Epithelial cell of proximal tubule (primary cell): ENCODE results near the gene DNAH11. TPM values are rescaled to one million over a fixed set of nuclear protein-coding genes. Genes with fewer than 3 reads are reported as not detected.
"Not testable (repeated sequence)": the region's sequence is repeated elsewhere in the genome, so short reads cannot be mapped to it uniquely, and the experiment has no call there.

ENCODE experiments used
- DNase-seq: peaks from one replicate; pipeline ENCODE4 v3.0.0-alpha.2; 2011; ENCODE audit warnings: low read depth
- H3K4me3 ChIP-seq: 2 replicates; pipeline ENCODE4 v1.5.1; 2011; ENCODE audit warnings: low read depth, mild to moderate bottlenecking, low read length
- CTCF ChIP-seq: conservative IDR thresholded peaks from 2 replicates; pipeline ENCODE4 v1.5.1; 2012; ENCODE audit warnings: low read depth, mild to moderate bottlenecking, low read length
- total RNA-seq: library from RNA; depleted of rRNA; stranded (reverse); fragments of >200 nt; gene quantifications from 2 replicates; pipeline ENCODE4 v1.2.3, GENCODE V29; 2015

DNAH11 gene
- total RNA-seq, 1 donor from 2014 or later = 2.8 TPM

DNA sequence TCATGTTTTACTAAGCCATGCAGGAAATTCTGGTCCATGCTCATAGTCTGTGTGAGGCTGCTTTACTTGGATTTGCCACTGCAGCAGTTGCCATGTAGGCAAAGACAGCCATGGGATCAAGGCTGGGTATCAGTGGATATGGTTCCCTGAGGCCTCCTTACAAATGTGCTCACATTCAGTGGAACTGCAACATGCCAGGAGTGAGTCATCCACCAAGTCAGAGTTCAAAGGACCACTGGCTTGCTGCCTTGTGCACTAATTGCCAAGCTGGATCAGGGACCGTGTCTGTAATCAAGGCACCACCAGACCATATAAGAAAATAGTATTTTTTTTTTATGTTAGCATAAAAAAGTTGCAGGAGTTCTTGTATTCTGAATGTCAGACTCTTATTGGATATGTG, 301.9 kb downstream of the DNAH11 start:
- no peak overlapping the region for H3K4me3 ChIP-seq
- no peak for TF ChIP-seq CTCF
- DNase-seq = no peak

DNA sequence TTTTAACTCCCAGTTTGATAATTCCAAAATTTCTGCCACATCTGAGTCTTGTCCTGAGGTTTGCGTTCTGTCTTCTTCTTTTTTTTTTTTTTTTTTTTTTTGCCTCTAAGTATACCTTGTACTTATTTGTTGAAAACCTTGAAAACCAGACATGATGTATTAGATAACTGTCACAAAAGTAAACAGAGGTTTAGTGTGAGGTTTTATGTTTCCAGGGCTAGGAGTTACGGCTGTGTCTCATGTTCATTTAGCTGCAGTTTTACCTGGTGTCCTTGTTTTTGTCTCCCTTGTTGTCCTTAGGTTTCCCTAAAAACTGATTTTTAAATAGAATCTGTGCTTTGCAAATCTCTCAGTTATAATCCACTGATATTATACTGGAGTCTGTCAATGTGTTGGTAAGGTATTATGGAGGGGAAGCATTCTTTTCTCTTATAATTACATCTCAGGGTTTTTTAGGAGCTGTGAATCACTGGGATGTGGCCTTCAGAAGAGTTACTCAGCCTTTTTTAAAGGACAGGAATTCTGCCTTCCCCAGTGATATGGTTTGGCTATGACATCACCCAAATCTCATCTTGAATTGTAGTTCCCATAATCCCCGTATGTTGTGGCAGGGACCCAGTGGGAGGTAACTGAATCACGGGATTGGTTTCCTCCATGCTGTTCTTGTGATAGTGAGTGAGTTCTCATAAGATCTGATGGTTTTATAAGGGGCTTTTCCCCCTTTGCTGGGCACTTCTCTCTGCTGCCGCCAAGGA, 307.9 kb downstream of the DNAH11 start:
- DNase-seq = no peak
- no peak for TF ChIP-seq CTCF
- no peak overlapping the region for H3K4me3 ChIP-seq

DNA sequence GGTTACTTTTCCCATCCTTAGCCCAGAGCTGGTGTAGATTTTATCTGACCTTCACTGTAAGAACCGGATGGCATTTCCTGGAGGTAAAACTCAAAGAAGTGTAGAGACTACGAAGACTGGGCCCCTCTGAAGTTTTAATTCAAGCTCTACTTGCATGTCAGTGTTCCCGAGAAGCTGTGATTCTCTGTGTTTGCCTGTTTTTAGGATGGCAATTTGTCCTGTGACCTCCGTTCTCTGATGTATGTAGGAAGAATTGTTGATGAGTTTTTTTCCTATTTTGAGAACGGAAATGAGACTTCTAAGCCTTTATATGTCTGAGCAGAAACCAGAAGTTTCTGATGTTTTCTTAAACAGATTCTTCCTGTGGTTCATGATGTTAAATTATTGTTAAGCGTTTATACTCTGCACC, 308.7 kb downstream of the DNAH11 start:
- TF ChIP-seq CTCF = no peak
- no peak for DNase-seq
- H3K4me3 ChIP-seq = no peak overlapping the region

DNA sequence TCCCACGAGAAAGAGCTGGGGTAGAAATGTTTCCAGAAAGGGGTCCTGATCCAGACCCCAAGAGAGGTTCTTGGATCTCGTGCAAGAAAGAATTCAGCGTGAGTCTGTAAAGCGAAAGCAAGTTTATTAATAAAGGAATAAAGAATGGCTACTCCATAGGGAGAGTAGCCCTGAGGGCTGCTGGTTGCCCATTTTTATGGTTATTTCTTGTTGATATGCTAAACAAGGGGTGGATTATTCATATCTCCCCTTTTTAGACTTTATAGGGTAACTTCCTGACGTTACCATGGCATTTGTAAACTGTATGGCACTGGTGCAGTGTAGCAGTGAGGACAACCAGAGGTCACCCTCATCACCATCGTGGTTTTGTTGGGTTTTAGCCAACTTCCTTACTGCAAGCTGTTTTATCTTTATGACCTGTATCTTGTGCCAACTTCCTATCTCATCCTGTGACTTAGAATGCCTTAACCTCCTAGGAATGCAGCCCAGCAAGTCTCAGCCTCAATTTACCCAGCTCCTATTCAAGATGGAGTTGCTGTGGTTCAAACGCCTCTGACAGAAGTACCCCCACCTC, 322.9 kb downstream of the DNAH11 start:
- not testable (repeated sequence) for H3K4me3 ChIP-seq

DNA sequence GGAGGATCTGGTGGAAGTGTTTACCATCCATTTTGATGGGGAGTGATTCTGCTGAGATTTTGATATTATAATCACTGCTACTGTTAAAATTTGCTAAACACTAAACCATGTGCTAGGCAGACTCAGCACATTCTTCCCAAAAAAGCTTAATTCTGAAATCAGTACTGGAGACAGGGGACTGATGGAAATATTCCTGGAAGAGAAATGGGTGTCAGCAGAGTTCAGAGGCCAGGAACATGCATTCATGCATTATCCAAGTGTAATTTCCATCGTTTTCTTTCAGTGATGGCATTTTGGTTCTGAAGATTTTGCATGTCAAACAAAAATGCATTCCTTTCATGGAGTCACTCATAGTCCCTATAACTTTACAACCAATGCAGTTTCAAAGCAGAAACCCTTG, 323.9 kb downstream of the DNAH11 start:
- no peak overlapping the region for H3K4me3 ChIP-seq
- TF ChIP-seq CTCF = no peak
- DNase-seq = no peak

More for the DNA sequence above, 322.9 kb downstream of the DNAH11 start:
- DNase-seq = not testable (repeated sequence)

- H3K4me3 ChIP-seq = no peak overlapping the region
- TF ChIP-seq CTCF = no peak
- DNase-seq = no peak
Observed at GRCh38 chr7:21867226-21867625, 324.4 kb downstream of the DNAH11 start.

DNA sequence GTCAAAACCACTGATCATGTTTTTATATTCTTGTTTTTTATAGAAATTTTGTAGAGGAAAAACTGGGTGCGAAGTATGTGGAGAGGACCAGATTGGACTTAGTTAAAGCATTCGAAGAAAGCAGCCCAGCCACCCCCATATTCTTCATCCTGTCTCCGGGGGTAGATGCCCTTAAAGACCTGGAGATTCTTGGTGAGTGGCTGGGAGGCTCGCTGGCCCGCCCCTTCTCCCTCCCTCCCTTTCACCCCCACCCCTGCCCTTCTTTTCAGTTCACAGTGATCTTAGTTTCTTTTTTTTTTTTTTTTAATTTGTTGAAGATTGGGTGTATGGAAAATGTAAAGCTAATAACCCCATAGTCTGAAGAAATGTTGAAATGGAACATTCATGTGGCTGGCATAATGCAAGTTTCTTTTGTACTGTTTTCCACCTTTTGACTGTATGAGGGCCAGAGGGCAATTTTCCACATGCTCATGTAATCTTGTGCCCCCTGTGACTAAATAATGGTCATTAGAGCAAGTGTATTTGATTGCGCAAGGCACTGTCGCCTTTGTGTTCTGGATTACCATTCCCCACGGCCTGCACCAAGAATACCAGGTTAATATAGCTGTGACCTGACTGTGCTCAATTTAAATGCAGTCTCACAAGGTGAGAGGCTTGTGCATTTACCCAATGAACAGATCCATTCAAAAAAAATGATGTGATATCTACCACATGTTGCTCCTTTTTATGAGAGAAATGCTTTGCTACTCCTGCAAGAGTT, 325.2 kb downstream of the DNAH11 start:
- DNase-seq = no peak
- no peak overlapping the region for H3K4me3 ChIP-seq
- no peak for TF ChIP-seq CTCF
